A673 (cell line): ENCODE measurements around the gene PLCG1. TPM values are rescaled to one million over a fixed set of nuclear protein-coding genes. Genes with fewer than 3 reads are reported as not detected.
A peak's percentile ranks its signal among the peaks of the same experiment; 100 is the strongest.

Experiments
- BruUV-seq: library from RNA; stranded (reverse); fragments of 400-500 nt; replicated peaks from 2 replicates; lab custom pipeline; 2021; lab: Mats Ljungman, UMichigan
- CTCF ChIA-PET: fragments of 300-600 bp; sonication (Branson Sonifier 250); formaldehyde crosslinking; loops from one replicate; lab custom pipeline; 2022; ENCODE audit warnings: antibody characterized with exemption; lab: Charles Lee
- POLR2A ChIA-PET: fragments of 300-600 bp; sonication (Branson Sonifier 250); formaldehyde crosslinking; loops from one replicate; lab custom pipeline; 2022; ENCODE audit warnings: antibody characterized with exemption; ENCODE audit not compliant: low non-redundant PET; lab: Charles Lee
- DNase-seq: peaks from one replicate; pipeline ENCODE4 v3.0.0-alpha.2; 2015; ENCODE audit warnings: low spot score
- H3K27ac ChIP-seq: fragments of 200-600 bp; sonication (generic); 2 replicates; pipeline ENCODE4 v1.5.1; 2016; ENCODE audit warnings: mixed run types, low read depth, mild to moderate bottlenecking, mixed read lengths, antibody characterized with exemption, low read length; ENCODE audit not compliant: poor library complexity, severe bottlenecking
- H3K27me3 ChIP-seq: fragments of 200-600 bp; sonication (generic); replicated peaks from 2 replicates; pipeline ENCODE4 v1.6.1; 2017; ENCODE audit warnings: mixed run types, low read depth, mild to moderate bottlenecking, mixed read lengths, antibody characterized with exemption, low read length; ENCODE audit not compliant: insufficient read depth, poor library complexity
- H3K36me3 ChIP-seq: fragments of 200-600 bp; sonication (generic); 2 replicates; pipeline ENCODE4 v1.6.1; 2016; ENCODE audit warnings: mixed run types, mild to moderate bottlenecking, mixed read lengths, antibody characterized with exemption, low read length; ENCODE audit not compliant: insufficient read depth, poor library complexity, severe bottlenecking
- H3K4me1 ChIP-seq: fragments of 200-600 bp; sonication (generic); 2 replicates; pipeline ENCODE4 v1.6.1; 2017; ENCODE audit warnings: mixed run types, mild to moderate bottlenecking, mixed read lengths, antibody characterized with exemption, low read length; ENCODE audit not compliant: insufficient read depth, poor library complexity, severe bottlenecking
- H3K4me3 ChIP-seq: fragments of 200-600 bp; sonication (generic); 2 replicates; pipeline ENCODE4 v1.5.1; 2016; ENCODE audit warnings: low read depth, mixed run types, mild to moderate bottlenecking, mixed read lengths, low read length; ENCODE audit not compliant: poor library complexity, severe bottlenecking
- H3K9me3 ChIP-seq: fragments of 200-600 bp; sonication (generic); 2 replicates; pipeline ENCODE4 v1.6.1; 2016; ENCODE audit warnings: mixed run types, low read depth, mild to moderate bottlenecking, mixed read lengths, antibody characterized with exemption, low read length; ENCODE audit not compliant: poor library complexity, severe bottlenecking
- CTCF ChIP-seq: fragments of 300-800, 200-600 bp; sonication (generic); conservative IDR thresholded peaks from 2 replicates; pipeline ENCODE4 v1.5.1; 2017; ENCODE audit warnings: low read depth, mild to moderate bottlenecking, antibody characterized with exemption, low read length, moderate library complexity, mixed read lengths
- EZH2 ChIP-seq: fragments of 200-600 bp; sonication (generic); IDR thresholded peaks from 2 replicates; pipeline ENCODE4 v1.6.1; 2017; ENCODE audit warnings: borderline replicate concordance, low read depth, mild to moderate bottlenecking, mixed read lengths, antibody characterized with exemption, low read length; ENCODE audit not compliant: poor library complexity, severe bottlenecking
- intact Hi-C: fragments of 100-400 bp; cut with micrococcal nuclease; formaldehyde crosslinking; loops from one replicate; pipeline ENCODE4 v1.10.0; 2022; ENCODE audit not compliant: unreplicated experiment
- total RNA-seq: library from RNA; stranded (reverse); gene quantifications from 2 replicates; pipeline ENCODE4 v1.2.3, GENCODE V29; 2021

The PLCG1 gene
- total RNA-seq, 1 experiment from 2014 or later, result 146 TPM

- Histone ChIP-seq H3K4me1 (no peaks in the 10 kb centered on the region), H3K27ac (no peak overlapping the region), H3K27me3 (no peaks in the 10 kb centered on the region), H3K36me3 (peaks cover 72% of the 10 kb centered on the region), H3K4me3 (no peak overlapping the region), H3K9me3 (no peaks in the 10 kb centered on the region)
- POLR2A ChIA-PET, result no interaction called here
- CTCF ChIA-PET, result interaction anchor here (0.5 to 1.0 kb wide), 10 partner anchors 9 to 182 kb away, joined by 3 to 15 read pairs (median 4); partner anchors contain the start of gene LPIN3
- BruUV-seq, result no TSS peak
- no peak for DNase-seq
- TF ChIP-seq CTCF, result no peak
- TF ChIP-seq EZH2, result no peak
- intact Hi-C loops, result loop anchor here (1.0 kb wide), 2 partner anchors 60 to 168 kb away; partner anchors contain the start of gene LPIN3
Measured at GRCh38 chr20:41172296-41173140, 35.2 kb downstream of the PLCG1 start.

GRCh38 chr20:41173161-41173721, 35.9 kb downstream of the PLCG1 start:
- BruUV-seq, result no TSS peak
- TF ChIP-seq CTCF (peak; percentile 94), EZH2 (no peak)
- intact Hi-C loops, result loop anchor here (1.0 kb wide), 2 partner anchors 59 to 167 kb away; partner anchors contain the start of gene LPIN3
- Histone ChIP-seq H3K27me3 (no peaks in the 10 kb centered on the region), H3K9me3 (no peaks in the 10 kb centered on the region), H3K36me3 (peaks cover 66% of the 10 kb centered on the region), H3K27ac (no peak overlapping the region), H3K4me3 (no peak overlapping the region), H3K4me1 (peaks cover 5% of the 10 kb centered on the region)
- CTCF ChIA-PET, result interaction anchor here (0.5 to 1.0 kb wide), 10 partner anchors 8 to 195 kb away, joined by 3 to 15 read pairs (median 4); partner anchors contain the start of gene LPIN3
- POLR2A ChIA-PET, result no interaction called here
- peak; percentile 78 for DNase-seq

GRCh38 chr20:41173791-41174341, 36.5 kb downstream of the PLCG1 start:
- H3K27ac ChIP-seq, result no peak overlapping the region
- H3K4me3 ChIP-seq, result no peak overlapping the region
- H3K9me3 ChIP-seq, result no peaks in the 10 kb centered on the region
- H3K4me1 ChIP-seq, result peaks cover 10% of the 10 kb centered on the region
- peaks cover 59% of the 10 kb centered on the region for H3K36me3 ChIP-seq
- TF ChIP-seq CTCF, result no peak
- no peak for TF ChIP-seq EZH2
- CTCF ChIA-PET, result interaction anchor here (0.5 kb wide), 1 partner anchor 194 kb away, joined by 4 read pairs; no protein-coding TSS in a partner anchor
- no peak for DNase-seq
- intact Hi-C loops, result loop anchor here (1.0 kb wide), 2 partner anchors 58 to 166 kb away; partner anchors contain the start of gene LPIN3
- no peaks in the 10 kb centered on the region for H3K27me3 ChIP-seq
- BruUV-seq, result no TSS peak
- POLR2A ChIA-PET, result no interaction called here
